ENCODE data around the gene SLC9A8.
A peak's percentile ranks its signal among the peaks of the same experiment; 100 is the strongest.

Gene SLC9A8

GRCh38 chr20:49862607-49863200, 50.1 kb downstream of the SLC9A8 start:
- CTCF ChIA-PET: interaction anchor here (0.8 to 1.3 kb wide), 3 partner anchors 9 to 252 kb away, joined by 3 to 7 read pairs (median 3); no protein-coding TSS in a partner anchor
- no peak for DNase-seq (ENCODE audit: low read depth, low spot score)
- no peak for TF ChIP-seq CTCF (IDR thresholded peaks at IDR 0.05; ENCODE audit: insufficient read depth, low read length, missing control alignments)
- no peak overlapping the region for H3K4me3 ChIP-seq (ENCODE audit: low read depth, low read length)
- POLR2A ChIA-PET: no interaction called here

- POLR2A ChIA-PET: no interaction called here
- CTCF ChIA-PET: interaction anchor here (1.0 to 1.8 kb wide), 3 partner anchors 25 to 254 kb away, joined by 3 to 5 read pairs (median 4); no protein-coding TSS in a partner anchor
- no peak for TF ChIP-seq CTCF (IDR thresholded peaks at IDR 0.05; ENCODE audit: insufficient read depth, low read length, missing control alignments)
- no peak for DNase-seq (ENCODE audit: low read depth, low spot score)
- no peak overlapping the region for H3K4me3 ChIP-seq (ENCODE audit: low read depth, low read length)
Observed at GRCh38 chr20:49863666-49864065, 51.0 kb downstream of the SLC9A8 start.

- H3K4me3 ChIP-seq (ENCODE audit: low read depth, low read length): no peak overlapping the region
- ChIA-PET CTCF (interaction anchor here (0.6 to 4.8 kb wide), 6 partner anchors 9 to 206 kb away, joined by 3 to 32 read pairs (median 4); no protein-coding TSS in a partner anchor), POLR2A (no interaction called here)
Observed at GRCh38 chr20:49865559-49865958, 52.9 kb downstream of the SLC9A8 start.

GRCh38 chr20:49866051-49866450, 53.4 kb downstream of the SLC9A8 start:
- peak; percentile 97 for DNase-seq (ENCODE audit: low read depth, low spot score)
- CTCF ChIA-PET: interaction anchor here (1.0 to 4.8 kb wide), 4 partner anchors 9 to 257 kb away, joined by 3 to 32 read pairs (median 8); no protein-coding TSS in a partner anchor
- POLR2A ChIA-PET: no interaction called here
- no peak overlapping the region for H3K4me3 ChIP-seq (ENCODE audit: low read depth, low read length)
- no peak for TF ChIP-seq CTCF (IDR thresholded peaks at IDR 0.05; ENCODE audit: insufficient read depth, low read length, missing control alignments)

More at GRCh38 chr20:49865559-49865958, 52.9 kb downstream of the SLC9A8 start:
- no peak for DNase-seq (ENCODE audit: low read depth, low spot score)
- TF ChIP-seq CTCF (IDR thresholded peaks at IDR 0.05; ENCODE audit: insufficient read depth, low read length, missing control alignments): no peak

- no peak for TF ChIP-seq CTCF (IDR thresholded peaks at IDR 0.05; ENCODE audit: insufficient read depth, low read length, missing control alignments)
- ChIA-PET CTCF (interaction anchor here (0.8 to 4.8 kb wide), 6 partner anchors 21 to 326 kb away, joined by 4 to 32 read pairs (median 6); no protein-coding TSS in a partner anchor), POLR2A (no interaction called here)
- no peak for DNase-seq (ENCODE audit: low read depth, low spot score)
- H3K4me3 ChIP-seq (ENCODE audit: low read depth, low read length): no peak overlapping the region
Observed at GRCh38 chr20:49867453-49868215, 55.0 kb downstream of the SLC9A8 start.

- no peak for TF ChIP-seq CTCF (IDR thresholded peaks at IDR 0.05; ENCODE audit: insufficient read depth, low read length, missing control alignments)
- no peak overlapping the region for H3K4me3 ChIP-seq (ENCODE audit: low read depth, low read length)
- POLR2A ChIA-PET: no interaction called here
- no peak for DNase-seq (ENCODE audit: low read depth, low spot score)
- CTCF ChIA-PET: interaction anchor here (1.9 to 4.8 kb wide), 3 partner anchors 20 to 260 kb away, joined by 7 to 32 read pairs (median 12); no protein-coding TSS in a partner anchor
Observed at GRCh38 chr20:49868538-49868937, 55.9 kb downstream of the SLC9A8 start.
